Fibroblast of skin of abdomen (primary cell): Measurements from ENCODE around the gene NR1H2.
"Not testable (repeated sequence)": the region's sequence is repeated elsewhere in the genome, so short reads cannot be mapped to it uniquely, and the experiment has no call there.

Source experiments
- DNase-seq: peaks from one replicate; pipeline ENCODE4 v3.0.0-alpha.2; 2013

NR1H2 gene

DNA sequence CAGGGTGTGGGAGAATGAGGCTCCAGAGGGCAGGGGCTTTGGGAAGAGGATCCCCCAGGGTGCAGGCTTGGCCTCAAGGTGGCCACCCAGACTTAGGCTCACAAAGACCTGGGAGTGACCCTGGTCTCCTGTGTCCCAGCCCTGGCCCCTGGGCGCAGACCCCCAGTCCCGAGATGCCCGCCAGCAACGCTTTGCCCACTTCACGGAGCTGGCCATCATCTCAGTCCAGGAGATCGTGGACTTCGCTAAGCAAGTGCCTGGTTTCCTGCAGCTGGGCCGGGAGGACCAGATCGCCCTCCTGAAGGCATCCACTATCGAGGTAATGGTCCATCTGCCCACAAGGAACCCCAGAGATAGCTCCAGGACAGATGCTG is 2.6 kb downstream of the NR1H2 start:
- no peak for DNase-seq

DNA sequence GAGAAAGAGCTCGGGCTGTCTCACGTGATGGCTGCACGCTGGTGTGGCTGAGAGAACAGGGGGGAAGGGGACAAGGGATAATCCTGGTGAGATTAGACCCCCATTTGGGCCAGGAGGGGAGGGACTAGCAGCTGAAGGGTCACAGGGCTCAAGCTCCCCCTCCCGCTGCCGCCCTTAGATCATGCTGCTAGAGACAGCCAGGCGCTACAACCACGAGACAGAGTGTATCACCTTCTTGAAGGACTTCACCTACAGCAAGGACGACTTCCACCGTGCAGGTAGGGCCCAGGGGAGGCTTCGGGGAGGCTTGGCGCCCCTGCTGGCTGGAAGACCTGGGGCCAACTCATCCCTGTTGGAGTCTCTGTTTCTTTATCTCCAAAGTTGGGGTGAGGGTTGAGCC is 3.3 kb downstream of the NR1H2 start:
- no peak for DNase-seq

DNA sequence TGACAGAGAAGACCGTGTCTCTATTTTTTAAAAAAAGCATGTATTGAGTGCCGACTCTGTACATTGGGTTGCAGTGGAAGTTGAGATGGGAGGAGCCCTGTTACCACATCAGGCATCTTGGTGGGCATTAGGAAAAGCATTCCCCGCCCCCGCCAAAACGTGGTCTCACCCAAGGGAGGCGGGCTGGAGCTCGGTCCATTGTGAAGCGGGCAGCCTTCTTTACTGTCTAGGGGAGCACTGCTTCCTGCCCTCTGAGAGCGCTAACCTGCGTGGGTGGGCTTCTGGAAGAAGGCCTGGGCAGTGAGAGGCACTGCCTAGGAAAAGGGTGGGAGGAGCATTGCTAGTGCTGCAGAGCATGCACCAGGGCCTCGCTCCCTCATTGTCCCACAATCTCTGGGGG is 3.9 kb downstream of the NR1H2 start:
- DNase-seq, result no peak

DNA sequence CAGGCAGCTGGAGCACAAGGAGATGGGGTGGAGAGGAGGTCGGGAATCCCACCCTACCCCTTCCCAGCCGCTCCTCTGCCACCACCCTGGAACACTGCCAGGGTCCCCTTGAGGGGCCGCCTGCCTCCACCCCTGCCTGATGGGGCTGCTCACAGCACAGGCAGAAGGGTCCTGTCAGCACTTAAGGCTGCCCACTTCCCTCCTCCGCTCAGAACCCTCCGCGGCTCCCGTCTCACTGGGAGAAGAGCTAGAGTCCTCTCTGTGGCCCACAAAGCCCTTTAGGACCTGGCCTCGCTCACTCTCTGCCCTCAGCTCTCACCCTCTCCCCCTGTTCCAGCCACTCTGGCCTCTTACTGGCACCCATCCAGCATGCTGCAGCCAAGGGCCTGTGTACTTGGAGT is 4.5 kb downstream of the NR1H2 start:
- DNase-seq, result no peak

DNA sequence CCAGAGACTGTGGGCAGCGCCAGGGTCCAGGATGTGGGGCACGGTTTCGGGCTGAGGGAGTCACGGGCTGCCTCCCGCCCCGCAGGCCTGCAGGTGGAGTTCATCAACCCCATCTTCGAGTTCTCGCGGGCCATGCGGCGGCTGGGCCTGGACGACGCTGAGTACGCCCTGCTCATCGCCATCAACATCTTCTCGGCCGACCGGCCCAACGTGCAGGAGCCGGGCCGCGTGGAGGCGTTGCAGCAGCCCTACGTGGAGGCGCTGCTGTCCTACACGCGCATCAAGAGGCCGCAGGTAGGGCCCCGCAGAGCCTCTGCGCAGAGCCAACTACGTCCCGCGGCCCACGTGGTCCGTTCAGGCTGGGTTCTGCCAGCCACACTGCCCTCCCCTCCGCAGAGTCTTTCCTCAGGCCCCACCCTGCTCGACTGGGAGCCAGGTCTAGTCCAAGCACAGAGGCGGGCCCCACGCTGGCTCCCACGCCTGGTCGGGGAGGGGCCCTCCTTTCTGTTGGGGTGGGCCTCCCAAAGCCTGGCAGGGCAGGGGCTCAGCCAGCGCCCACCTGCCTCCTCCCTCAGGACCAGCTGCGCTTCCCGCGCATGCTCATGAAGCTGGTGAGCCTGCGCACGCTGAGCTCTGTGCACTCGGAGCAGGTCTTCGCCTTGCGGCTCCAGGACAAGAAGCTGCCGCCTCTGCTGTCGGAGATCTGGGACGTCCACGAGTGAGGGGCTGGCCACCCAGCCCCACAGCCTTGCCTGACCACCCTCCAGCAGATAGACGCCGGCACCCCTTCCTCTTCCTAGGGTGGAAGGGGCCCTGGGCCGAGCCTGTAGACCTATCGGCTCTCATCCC is 5.8 kb downstream of the NR1H2 start:
- no peak for DNase-seq

DNA sequence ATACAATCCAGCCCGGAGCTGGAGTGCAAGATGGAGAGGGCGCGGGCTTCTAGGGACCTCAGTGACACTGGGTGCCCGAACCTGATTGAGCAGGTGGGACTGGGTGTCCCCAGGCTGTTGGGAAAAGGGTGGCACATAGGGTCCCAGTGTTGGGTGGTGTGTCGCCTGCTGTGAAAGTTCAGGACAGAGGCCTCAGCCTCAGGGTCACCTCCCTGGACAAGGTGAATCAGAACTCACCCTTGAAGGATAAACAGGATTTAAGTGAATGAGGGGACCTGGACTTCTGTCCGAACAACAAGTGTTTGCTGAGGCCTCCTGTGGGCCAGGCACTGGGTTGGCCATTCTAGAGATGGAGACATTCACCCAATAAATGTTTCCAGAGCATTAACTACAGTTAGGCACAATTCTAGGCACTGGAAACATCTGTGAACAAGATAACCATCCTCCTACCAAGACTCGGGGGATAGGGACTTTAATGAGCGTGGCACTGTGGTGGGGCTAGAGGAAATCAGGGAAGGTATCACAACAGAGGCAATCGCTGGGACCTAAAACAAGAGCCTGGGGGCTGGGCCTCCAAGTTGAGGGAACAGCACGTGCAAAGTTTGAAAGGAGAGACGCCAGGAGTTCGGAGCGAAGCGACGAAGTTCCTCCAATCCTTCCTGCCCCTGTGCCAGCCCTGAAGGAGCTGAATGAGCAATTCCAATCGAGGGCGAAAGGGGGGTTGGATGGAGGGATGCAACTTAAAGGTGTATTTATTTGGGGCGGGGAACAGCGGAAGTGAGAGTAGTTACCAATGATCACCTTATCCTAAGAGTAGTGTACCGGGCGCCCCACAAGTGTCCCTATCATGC is 7.0 kb downstream of the NR1H2 start:
- no peak for DNase-seq

DNA sequence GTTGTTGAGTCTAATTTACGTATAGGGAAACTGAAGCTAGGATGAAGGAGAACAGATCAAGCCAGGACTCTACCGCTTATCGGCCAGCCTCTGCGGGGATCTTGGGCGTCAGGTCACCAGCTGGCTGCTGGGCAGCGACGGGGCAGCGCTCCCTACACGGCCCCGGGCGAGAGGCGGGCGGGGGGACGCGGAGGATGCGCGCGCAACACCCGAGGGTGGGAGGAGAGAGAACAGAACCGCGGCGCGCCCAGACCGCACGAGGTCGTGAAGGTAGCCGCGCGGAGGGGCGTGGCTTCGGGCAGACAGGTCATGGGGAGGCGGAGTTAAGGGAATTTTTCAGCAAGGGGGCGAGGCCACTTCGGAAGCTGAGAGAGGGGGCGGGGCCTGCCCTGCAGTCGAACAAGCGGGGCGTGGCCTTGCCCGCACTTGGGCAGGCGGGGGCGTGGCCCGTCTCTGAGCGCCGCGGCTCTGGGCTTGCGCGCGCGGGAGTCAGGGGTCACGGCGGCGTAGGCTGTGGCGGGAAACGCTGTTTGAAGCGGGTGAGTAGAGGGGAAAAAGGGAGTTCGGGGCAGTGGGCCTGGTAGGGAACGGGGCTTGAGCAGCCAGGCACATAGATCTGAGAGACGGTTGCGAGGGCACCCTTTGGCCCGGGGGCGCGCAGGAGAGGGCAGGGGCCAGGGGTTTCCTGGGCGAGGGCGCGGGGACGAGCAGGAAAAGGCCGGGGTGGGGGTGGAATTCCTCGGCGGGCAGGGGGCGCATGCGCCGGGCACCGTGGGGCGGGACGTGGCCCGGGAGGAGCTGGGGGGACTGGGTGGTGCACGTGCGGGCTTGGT is 7.8 kb downstream of the NR1H2 start, which contains the start of gene POLD1:
Gene POLD1, plus strand, starts transcription at position 496 of the 833 bp plus-strand sequence. CDS start 14,505 bp downstream, outside the sequence.
- DNase-seq, result peak; percentile 95

DNA sequence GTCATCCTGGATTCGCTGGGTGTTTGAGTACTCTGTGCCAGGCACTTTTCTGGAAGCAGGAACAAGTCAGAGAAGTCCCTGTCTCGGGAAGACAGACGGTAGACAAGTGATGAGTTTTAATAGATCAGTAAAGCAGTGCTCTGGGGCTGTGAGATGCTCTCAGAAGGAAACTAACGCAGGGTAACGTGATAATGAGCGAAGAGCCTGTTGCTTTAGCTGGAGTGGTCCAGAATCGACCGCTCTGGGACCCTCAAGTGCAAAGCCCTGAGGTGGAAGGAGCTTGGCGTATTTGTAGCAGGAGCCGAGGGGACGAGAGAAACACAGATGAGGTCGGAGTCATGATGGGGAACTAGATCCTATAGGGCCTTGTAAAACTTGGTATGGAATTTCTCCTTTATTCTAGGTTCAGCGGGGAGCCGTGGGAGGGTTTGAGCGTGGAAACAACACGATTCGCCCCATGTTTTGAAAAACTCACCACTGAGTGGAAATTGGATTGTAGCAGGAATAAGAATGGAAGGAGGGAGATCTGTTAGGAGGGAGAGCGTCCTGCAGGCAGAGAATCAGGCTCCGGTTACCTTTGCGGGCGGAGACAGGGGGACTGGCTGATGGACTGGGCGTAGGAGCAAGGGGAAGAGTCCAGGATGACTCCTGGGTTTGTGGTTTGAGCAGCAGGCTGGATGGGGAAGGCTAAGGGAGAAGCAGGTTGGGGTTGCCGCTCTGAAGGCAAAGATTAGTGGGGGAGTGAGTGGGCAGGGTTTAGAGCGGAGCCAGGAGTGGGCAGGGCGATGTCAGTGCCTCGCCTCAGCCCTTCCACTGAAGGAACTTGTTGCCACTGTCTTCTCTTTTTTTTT is 8.7 kb downstream of the NR1H2 start:
- DNase-seq, result no peak

DNA sequence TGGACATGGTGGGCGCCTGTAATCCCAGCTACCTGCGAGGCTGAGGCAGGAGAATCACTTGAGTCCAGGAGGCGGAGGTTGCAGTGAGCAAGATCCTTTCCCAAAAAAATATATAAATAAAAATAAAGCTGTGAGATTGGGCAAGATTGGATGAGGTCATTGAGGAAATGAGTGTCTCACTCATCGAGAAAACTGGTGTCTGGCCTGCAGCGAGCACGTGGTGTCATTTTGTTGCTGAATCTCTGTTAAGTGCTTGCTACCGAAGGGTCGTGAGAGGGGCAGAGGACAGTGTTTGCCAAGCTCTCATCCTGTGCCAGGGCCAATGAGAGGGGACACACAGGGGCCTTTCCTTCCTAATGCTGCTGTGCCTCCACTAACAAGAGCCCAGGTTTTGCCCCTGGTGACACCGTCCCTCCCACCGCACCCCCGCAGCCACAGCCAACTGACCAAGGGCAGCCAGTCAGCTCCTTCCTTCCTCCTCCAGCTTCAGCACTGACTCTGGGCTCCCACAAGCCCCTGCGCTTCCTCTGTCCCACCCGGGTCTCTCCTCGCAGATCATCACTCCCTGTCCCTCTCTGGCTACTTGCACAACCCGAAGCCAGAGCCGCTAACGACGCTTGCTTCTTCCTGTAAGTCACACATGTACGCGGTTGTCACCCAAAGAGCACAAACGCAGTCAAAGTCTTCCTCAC is 11.1 kb downstream of the NR1H2 start:
- no peak for DNase-seq

DNA sequence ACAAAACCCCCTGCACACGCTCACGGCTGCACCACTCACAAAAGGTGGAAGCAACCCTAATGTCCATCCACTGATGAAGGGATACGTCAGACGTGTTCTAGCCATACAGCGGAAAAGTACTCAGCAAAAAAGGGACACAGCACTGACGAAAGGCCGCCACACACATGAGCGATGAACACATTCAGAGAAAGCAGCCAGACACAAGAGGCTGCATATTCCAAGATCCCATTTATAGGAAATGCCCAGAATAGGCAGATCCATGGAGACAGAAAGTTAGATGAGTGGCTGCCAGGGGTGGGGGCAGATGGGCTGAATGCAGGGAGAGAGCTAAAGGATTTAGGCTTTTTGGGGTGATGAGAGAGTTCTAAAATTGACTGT is 11.6 kb downstream of the NR1H2 start:
- DNase-seq, result no peak

DNA sequence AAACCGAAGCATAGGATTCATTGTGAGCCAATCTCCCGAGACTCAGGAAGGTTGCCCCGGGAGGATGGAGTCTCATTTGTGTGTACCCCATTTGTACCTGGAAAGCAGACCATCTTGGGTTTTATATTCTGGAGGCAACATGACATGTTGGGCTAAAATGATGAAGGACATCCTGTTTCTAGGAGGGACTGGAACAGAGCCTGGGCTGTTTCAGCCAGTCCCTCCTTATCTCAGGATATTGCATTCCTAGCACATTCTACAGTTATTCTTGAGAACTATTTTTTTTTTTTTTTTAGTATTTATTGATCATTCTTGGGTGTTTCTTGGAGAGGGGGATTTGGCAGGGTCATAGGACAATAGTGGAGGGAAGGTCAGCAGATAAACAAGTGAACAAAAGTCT is 14.0 kb downstream of the NR1H2 start:
- DNase-seq, result not testable (repeated sequence)

DNA sequence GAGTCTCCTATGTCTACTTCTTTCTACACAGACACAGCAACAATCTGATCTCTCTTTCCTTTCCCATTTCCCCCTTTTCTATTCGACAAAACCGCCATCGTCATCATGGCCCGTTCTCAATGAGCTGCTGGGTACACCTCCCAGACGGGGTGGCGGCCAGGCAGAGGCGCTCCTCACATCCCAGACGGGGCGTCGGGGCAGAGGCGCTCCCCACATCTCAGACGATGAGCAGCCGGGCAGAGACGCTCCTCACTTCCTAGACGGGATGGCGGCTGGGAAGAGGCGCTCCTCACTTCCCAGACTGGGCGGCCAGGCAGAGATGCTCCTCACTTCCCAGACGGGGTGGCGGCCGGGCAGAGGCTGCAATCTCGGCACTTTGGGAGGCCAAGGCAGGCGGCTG is 14.7 kb downstream of the NR1H2 start:
- DNase-seq, result not testable (repeated sequence)

DNA sequence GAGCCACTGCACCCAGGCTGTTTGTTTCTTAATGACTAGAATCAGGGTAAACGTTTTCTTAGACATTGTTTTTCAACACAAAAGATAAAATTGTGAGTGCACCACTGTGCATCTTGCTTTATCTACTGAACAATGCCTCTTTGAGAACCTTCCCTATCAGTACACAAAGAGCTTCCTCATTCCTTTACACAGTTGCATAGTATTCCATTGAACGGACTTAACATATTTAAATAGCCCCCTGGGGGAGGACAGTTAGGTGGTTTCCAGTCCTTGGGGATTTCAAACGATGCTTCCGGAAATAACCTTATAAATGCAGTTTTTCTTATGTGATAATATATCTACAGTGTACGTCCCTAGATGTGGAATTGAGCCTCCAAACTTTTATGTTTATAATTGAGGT is 16.5 kb downstream of the NR1H2 start:
- DNase-seq, result no peak

DNA sequence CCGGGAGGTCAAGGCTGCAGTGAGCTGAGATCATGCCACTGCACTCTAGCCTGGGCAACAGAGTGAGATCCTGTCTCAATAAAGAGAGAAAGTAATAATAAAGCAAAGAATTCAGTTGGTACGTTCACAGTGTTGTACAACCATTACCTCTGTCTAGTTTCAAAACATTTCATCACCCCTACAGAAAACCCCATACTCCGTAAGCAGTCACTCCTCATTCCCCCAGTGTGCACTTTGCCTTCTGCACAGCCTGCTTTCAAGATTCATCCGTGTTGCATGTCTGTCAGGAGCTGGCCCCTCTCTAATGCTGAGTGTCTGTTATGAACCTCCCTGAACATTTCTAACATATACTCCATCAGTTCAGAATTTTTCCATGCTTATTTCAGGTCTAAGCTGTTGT is 17.3 kb downstream of the NR1H2 start:
- no peak for DNase-seq

DNA sequence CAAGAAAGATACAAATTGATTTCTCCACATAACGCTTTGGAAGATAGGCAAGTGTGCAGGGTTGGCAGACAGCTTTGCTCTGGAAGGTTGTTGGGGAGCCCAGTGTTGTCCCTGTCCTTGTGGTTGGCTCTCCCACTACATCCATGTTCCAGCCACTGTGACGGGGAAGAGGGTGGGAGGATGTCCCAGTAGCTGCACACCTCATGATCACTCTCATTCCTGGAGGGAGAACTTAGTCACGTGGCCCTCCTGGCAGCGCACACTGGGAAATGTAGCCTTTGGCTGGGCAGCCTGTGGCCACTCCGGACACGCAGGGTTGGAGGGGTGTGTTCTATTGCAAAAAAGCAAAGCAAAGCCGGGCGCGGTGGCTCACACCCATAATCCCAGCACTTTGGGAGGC is 17.8 kb downstream of the NR1H2 start:
- no peak for DNase-seq

DNA sequence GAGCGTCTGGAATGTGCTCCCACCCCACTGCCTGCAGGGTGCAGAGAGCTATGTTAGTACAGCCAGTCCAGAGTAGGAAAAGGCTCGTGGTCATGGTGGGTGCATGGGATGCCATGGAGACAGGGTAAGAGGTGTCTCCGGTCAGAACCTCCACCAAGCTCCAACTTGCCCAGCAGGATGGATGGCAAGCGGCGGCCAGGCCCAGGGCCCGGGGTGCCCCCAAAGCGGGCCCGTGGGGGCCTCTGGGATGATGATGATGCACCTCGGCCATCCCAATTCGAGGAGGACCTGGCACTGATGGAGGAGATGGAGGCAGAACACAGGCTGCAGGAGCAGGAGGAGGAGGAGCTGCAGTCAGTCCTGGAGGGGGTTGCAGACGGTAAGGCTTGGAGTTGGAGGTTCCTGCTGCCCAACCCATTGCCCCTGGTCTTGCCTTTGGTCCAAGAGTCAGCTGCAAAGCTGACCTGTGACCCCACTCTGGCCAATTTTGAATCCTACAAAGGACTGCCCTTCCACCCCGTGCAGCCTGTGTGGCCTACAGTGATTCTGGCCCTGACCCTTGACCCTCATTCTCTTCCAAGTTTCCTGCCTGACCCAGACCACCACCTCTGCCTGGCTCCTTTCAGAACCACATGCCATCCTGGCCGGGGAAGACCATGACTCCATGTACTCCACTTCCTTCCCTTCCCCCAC is 22.6 kb downstream of the NR1H2 start:
- DNase-seq, result no peak

DNA sequence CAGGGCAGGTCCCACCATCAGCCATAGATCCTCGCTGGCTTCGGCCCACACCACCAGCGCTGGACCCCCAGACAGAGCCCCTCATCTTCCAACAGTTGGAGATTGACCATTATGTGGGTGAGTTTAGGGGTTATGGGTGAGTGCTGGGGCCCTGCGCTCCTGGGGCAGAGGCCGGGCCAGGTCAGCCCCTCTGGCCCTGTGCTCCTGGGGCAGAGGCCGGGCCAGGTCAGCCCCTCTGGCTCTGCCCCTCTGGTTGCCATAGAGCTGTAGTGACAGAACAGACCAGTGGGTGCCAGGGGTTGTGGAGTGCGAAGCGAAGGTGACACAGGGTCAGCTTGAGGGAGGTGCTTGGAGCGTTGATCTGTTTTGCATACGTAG is 23.1 kb downstream of the NR1H2 start:
- no peak for DNase-seq

DNA sequence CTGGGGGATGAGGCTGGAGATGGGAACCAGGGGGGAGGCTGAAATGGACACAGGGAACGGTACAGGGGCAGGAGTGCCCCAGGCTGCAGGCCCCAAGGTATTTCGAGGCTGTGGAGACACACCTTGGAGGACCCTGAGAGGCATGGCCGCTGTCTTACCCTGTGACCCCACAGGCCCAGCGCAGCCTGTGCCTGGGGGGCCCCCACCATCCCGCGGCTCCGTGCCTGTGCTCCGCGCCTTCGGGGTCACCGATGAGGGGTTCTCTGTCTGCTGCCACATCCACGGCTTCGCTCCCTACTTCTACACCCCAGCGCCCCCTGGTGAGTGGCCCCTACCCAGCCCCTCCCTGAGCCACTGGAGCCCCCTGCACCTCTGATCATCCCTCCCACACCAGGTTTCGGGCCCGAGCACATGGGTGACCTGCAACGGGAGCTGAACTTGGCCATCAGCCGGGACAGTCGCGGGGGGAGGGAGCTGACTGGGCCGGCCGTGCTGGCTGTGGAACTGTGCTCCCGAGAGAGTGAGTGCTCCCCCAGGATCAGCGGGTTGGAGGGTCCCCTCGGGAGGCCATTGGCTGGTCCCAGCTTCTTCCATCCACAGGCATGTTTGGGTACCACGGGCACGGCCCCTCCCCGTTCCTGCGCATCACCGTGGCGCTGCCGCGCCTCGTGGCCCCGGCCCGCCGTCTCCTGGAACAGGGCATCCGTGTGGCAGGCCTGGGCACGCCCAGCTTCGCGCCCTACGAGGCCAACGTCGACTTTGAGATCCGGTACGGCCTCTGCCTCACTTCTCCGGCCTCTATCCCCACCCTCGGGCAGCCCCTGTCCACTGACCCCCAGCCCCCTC is 25.6 kb downstream of the NR1H2 start:
- no peak for DNase-seq

DNA sequence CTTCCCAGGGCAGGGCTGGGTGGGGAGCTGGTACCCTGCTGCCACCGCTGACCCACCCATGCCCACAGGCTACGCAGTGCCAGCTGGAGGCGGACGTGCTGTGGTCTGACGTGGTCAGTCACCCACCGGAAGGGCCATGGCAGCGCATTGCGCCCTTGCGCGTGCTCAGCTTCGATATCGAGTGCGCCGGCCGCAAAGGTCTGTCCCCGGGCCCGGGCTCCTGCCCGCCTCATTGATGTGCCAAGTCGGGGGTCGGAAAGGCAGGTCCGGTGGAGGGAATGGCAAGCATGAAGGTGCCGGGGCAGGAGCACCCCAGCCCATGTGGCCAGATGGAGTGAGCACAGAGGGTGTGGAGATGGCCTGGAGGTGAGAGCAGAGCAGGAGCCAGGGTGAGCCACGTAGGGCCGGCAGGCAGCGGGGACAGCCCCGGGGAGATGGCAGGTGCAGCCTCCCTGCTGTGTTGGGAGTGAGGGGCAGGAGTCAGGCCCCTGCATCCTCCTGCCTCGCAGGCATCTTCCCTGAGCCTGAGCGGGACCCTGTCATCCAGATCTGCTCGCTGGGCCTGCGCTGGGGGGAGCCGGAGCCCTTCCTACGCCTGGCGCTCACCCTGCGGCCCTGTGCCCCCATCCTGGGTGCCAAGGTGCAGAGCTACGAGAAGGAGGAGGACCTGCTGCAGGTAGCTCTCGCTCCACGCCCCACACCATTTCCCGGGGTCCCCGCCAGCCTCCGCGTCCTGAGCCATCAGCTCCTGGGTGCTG is 26.5 kb downstream of the NR1H2 start:
- no peak for DNase-seq
